Activated CD4-positive, alpha-beta memory T cell treated with anti-CD3 and anti-CD28 coated beads, Interleukin-2, amount 10 ng/mL, durations not matched to agents 7 days and 5 days (primary cell): ENCODE data around the gene CHRM4. TPM values are rescaled to one million over a fixed set of nuclear protein-coding genes. Genes with fewer than 3 reads are reported as not detected.

Experiments used
- CTCF ChIA-PET: fragments of 350-600 bp; sonication (Branson Sonifier 250); formaldehyde crosslinking; loops from one replicate; lab custom pipeline; 2021; ENCODE audit warnings: antibody characterized with exemption, inconsistent platforms; lab: Charles Lee
- POLR2A ChIA-PET: fragments of 350-600 bp; sonication (Branson Sonifier 250); formaldehyde crosslinking; loops from one replicate; lab custom pipeline; 2021; ENCODE audit warnings: antibody characterized with exemption; lab: Charles Lee
- DNase-seq: peaks from one replicate; pipeline ENCODE4 v3.0.0-alpha.2; 2020
- H3K27ac Mint-ChIP-seq: one replicate; pipeline ENCODE4 v1.8.0; 2021; ENCODE audit warnings: mild to moderate bottlenecking, mixed read lengths
- H3K27me3 Mint-ChIP-seq: one replicate; pipeline ENCODE4 v1.8.0; 2021; ENCODE audit warnings: mixed read lengths
- H3K36me3 Mint-ChIP-seq: one replicate; pipeline ENCODE4 v1.8.0; 2021; ENCODE audit warnings: low read depth, mixed read lengths
- H3K4me1 Mint-ChIP-seq: one replicate; pipeline ENCODE4 v1.8.0; 2021; ENCODE audit warnings: mixed read lengths
- H3K4me3 Mint-ChIP-seq: one replicate; pipeline ENCODE4 v1.8.0; 2021; ENCODE audit warnings: mild to moderate bottlenecking, mixed read lengths
- H3K9me3 Mint-ChIP-seq: one replicate; pipeline ENCODE4 v1.8.0; 2021; ENCODE audit warnings: mixed read lengths
- total RNA-seq, 2 experiments: library from RNA; stranded (reverse); gene quantifications; one replicate each; pipeline ENCODE4 v1.2.3, GENCODE V29; 2021

CHRM4 gene
- total RNA-seq, 2 experiments from 2014 or later, result 0.30 to 0.38 TPM

GRCh38 chr11:46392421-46393230, 1.1 kb upstream of the CHRM4 start:
- peaks cover 34% of the 10 kb centered on the region for H3K4me1 Mint-ChIP-seq
- H3K27ac Mint-ChIP-seq, result no peak overlapping the region
- peaks cover 43% of the 10 kb centered on the region for H3K27me3 Mint-ChIP-seq
- CTCF ChIA-PET, result interaction anchor here (0.6 to 1.5 kb wide), 7 partner anchors 9 to 138 kb away, joined by 3 to 4 read pairs (median 3); no protein-coding TSS in a partner anchor
- DNase-seq, result peak; percentile 83
- no peaks in the 10 kb centered on the region for H3K9me3 Mint-ChIP-seq
- H3K36me3 Mint-ChIP-seq, result no peaks in the 10 kb centered on the region
- H3K4me3 Mint-ChIP-seq, result peak overlapping the region; percentile 51
- POLR2A ChIA-PET, result interaction anchor here (0.9 kb wide), 1 partner anchor 59 kb away, joined by 3 read pairs; no protein-coding TSS in a partner anchor

GRCh38 chr11:46391186-46391577, 394 bp downstream of the CHRM4 start:
- Mint-ChIP-seq H3K9me3 (no peaks in the 10 kb centered on the region), H3K4me3 (no peak overlapping the region), H3K36me3 (no peaks in the 10 kb centered on the region), H3K4me1 (peaks cover 38% of the 10 kb centered on the region), H3K27me3 (peaks cover 56% of the 10 kb centered on the region), H3K27ac (no peak overlapping the region)
- POLR2A ChIA-PET, result interaction anchor here (1.8 kb wide), 1 partner anchor 42 kb away, joined by 5 read pairs; no protein-coding TSS in a partner anchor
- DNase-seq, result no peak
- CTCF ChIA-PET, result interaction anchor here (1.5 kb wide), 1 partner anchor 131 kb away, joined by 3 read pairs; no protein-coding TSS in a partner anchor

GRCh38 chr11:46390331-46391171, 1.0 kb downstream of the CHRM4 start:
- no peaks in the 10 kb centered on the region for H3K36me3 Mint-ChIP-seq
- H3K27me3 Mint-ChIP-seq, result peaks cover 62% of the 10 kb centered on the region
- H3K4me1 Mint-ChIP-seq, result peaks cover 38% of the 10 kb centered on the region
- ChIA-PET POLR2A (interaction anchor here (1.8 kb wide), 1 partner anchor 42 kb away, joined by 5 read pairs; no protein-coding TSS in a partner anchor), CTCF (interaction anchor here (0.7 to 2.1 kb wide), 6 partner anchors 9 to 227 kb away, joined by 3 to 13 read pairs (median 6); partner anchors contain the start of genes ATG13 and HARBI1)
- no peak overlapping the region for H3K4me3 Mint-ChIP-seq
- peak; percentile 18 for DNase-seq
- no peak overlapping the region for H3K27ac Mint-ChIP-seq
- no peaks in the 10 kb centered on the region for H3K9me3 Mint-ChIP-seq

GRCh38 chr11:46389450-46390330, 1.9 kb downstream of the CHRM4 start:
- Mint-ChIP-seq H3K9me3 (no peaks in the 10 kb centered on the region), H3K27ac (no peak overlapping the region), H3K4me3 (peak overlapping the region; percentile 30), H3K27me3 (peaks cover 65% of the 10 kb centered on the region), H3K36me3 (no peaks in the 10 kb centered on the region), H3K4me1 (peaks cover 38% of the 10 kb centered on the region)
- POLR2A ChIA-PET, result interaction anchor here (1.4 kb wide), 1 partner anchor 37 kb away, joined by 3 read pairs; no protein-coding TSS in a partner anchor
- DNase-seq, result peak; percentile 62
- CTCF ChIA-PET, result interaction anchor here (0.6 to 2.1 kb wide), 11 partner anchors 10 to 281 kb away, joined by 3 to 13 read pairs (median 3); partner anchors contain the start of genes ATG13 and HARBI1

GRCh38 chr11:46388619-46389449, 2.7 kb downstream of the CHRM4 start:
- CTCF ChIA-PET, result interaction anchor here (0.7 to 2.2 kb wide), 14 partner anchors 11 to 282 kb away, joined by 3 to 13 read pairs (median 3); partner anchors contain the start of genes ATG13 and HARBI1
- H3K27me3 Mint-ChIP-seq, result peaks cover 67% of the 10 kb centered on the region

GRCh38 chr11:46387919-46388618, 3.5 kb downstream of the CHRM4 start:
- H3K36me3 Mint-ChIP-seq, result no peaks in the 10 kb centered on the region
- H3K27ac Mint-ChIP-seq, result no peak overlapping the region
- H3K4me3 Mint-ChIP-seq, result no peak overlapping the region
- ChIA-PET CTCF (interaction anchor here (0.7 to 2.2 kb wide), 17 partner anchors 10 to 283 kb away, joined by 3 to 13 read pairs (median 4); partner anchors contain the start of genes ATG13 and HARBI1), POLR2A (interaction anchor here (0.8 to 1.4 kb wide), 6 partner anchors 22 to 229 kb away, joined by 3 to 5 read pairs (median 3); partner anchors contain the start of genes ATG13 and HARBI1)
- DNase-seq, result peak; percentile 31
- no peaks in the 10 kb centered on the region for H3K9me3 Mint-ChIP-seq
- H3K27me3 Mint-ChIP-seq, result peaks cover 65% of the 10 kb centered on the region
- H3K4me1 Mint-ChIP-seq, result peaks cover 35% of the 10 kb centered on the region

More at GRCh38 chr11:46388619-46389449, 2.7 kb downstream of the CHRM4 start:
- POLR2A ChIA-PET, result interaction anchor here (1.1 to 1.4 kb wide), 3 partner anchors 36 to 229 kb away, joined by 3 read pairs; partner anchors contain the start of genes ATG13 and HARBI1
- Mint-ChIP-seq H3K9me3 (no peaks in the 10 kb centered on the region), H3K4me1 (peaks cover 39% of the 10 kb centered on the region), H3K27ac (no peak overlapping the region), H3K4me3 (no peak overlapping the region), H3K36me3 (no peaks in the 10 kb centered on the region)
- DNase-seq, result no peak

GRCh38 chr11:46387456-46387855, 4.1 kb downstream of the CHRM4 start:
- peaks cover 60% of the 10 kb centered on the region for H3K27me3 Mint-ChIP-seq
- DNase-seq, result no peak
- H3K4me3 Mint-ChIP-seq, result no peak overlapping the region
- H3K36me3 Mint-ChIP-seq, result no peaks in the 10 kb centered on the region
- H3K4me1 Mint-ChIP-seq, result peaks cover 29% of the 10 kb centered on the region
- H3K27ac Mint-ChIP-seq, result no peak overlapping the region
- H3K9me3 Mint-ChIP-seq, result no peaks in the 10 kb centered on the region
- ChIA-PET POLR2A (interaction anchor here (0.7 to 1.4 kb wide), 5 partner anchors 21 to 230 kb away, joined by 3 to 5 read pairs (median 3); partner anchors contain the start of genes ATG13 and HARBI1), CTCF (interaction anchor here (0.8 to 2.2 kb wide), 7 partner anchors 19 to 232 kb away, joined by 3 to 8 read pairs (median 4); partner anchors contain the start of genes ATG13 and HARBI1)

GRCh38 chr11:46386674-46387073, 4.9 kb downstream of the CHRM4 start:
- H3K27me3 Mint-ChIP-seq, result peaks cover 64% of the 10 kb centered on the region
- H3K36me3 Mint-ChIP-seq, result no peaks in the 10 kb centered on the region
- H3K4me3 Mint-ChIP-seq, result no peak overlapping the region
- no peak for DNase-seq
- POLR2A ChIA-PET, result interaction anchor here (0.7 kb wide), 1 partner anchor 188 kb away, joined by 3 read pairs; no protein-coding TSS in a partner anchor
- H3K4me1 Mint-ChIP-seq, result peaks cover 33% of the 10 kb centered on the region
- H3K9me3 Mint-ChIP-seq, result no peaks in the 10 kb centered on the region
- CTCF ChIA-PET, result interaction anchor here (1.2 to 2.2 kb wide), 2 partner anchors 143 to 232 kb away, joined by 4 to 8 read pairs; no protein-coding TSS in a partner anchor
- no peak overlapping the region for H3K27ac Mint-ChIP-seq

GRCh38 chr11:46386005-46386578, 5.5 kb downstream of the CHRM4 start:
- Mint-ChIP-seq H3K36me3 (no peaks in the 10 kb centered on the region), H3K27ac (no peak overlapping the region), H3K9me3 (no peaks in the 10 kb centered on the region), H3K4me3 (no peak overlapping the region), H3K27me3 (peaks cover 64% of the 10 kb centered on the region), H3K4me1 (peaks cover 33% of the 10 kb centered on the region)
- ChIA-PET CTCF (no interaction called here), POLR2A (no interaction called here)
- DNase-seq, result no peak
